HS-27A (cell line): Measurements from ENCODE around the gene TTC38.
"Not testable (repeated sequence)": the region's sequence is repeated elsewhere in the genome, so short reads cannot be mapped to it uniquely, and the experiment has no call there.

Experiments
- DNase-seq: peaks from one replicate; pipeline ENCODE4 v3.0.0-alpha.2; 2012; ENCODE audit warnings: low read depth, missing footprints

The TTC38 gene

DNA sequence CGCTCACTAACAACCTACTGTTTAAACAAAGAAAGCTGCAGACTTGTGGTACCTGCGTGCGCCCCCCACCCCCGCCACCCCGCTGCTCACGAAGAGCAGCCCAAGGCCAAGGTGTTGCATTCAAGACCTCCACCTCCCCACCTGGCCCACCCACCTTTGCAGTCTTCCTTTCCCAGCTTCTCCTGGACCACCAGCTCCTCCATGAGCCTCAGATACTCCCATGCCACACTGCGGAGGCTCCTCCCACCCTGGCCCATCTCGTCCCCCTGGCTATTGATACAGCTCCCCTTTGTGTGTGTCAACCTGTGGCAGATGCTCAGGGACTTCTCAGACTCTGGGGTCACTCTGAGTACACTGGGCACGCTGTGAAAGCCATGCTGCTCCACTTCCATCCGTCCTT, 21.6 kb upstream of the TTC38 start:
- no peak for DNase-seq

GRCh38 chr22:46247443-46247975, 20.3 kb upstream of the TTC38 start:
- DNase-seq: no peak

DNA sequence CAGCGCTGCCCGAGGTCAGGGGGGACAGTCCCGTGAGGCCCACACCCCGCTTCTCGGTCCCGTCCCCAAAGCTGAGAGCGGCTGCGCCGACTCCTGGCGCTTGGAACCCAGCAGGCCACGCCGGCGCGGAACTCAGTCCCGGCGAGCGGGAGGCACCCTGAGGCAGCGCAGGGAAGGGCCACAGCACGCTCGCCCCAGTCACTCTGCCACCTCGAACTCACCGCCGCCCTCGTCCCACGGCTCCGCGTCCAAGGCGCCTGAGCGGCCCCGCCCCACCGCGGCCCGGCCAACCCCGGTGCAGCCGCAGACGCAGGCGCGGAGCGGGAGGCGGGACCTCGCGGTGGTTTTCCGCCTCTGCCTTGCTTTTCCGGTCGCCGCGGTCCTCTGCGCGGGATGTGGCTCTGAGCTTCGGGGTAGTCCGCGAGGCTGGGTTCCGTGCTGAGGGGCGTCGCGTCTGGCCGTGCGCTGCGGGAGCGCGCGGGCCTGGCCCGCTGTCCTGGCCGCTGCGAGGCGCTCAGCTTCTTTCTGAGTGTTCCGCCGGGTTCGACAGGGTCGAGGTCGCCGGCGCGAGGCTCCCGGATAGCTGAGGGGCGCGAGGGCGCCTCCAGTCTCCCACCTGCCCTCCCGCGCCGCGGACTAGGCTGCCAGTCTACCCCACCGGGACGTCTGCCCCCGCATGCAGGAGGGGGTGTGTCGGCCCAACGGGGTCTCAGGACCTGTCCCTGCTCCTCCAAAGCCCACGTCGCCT, 17.6 kb upstream of the TTC38 start, which contains the start of gene CDPF1:
TSS of gene CDPF1 (minus strand) at position 259 of the 748 bp plus-strand sequence. CDS start 2,009 bp downstream, outside the sequence.
- DNase-seq: peak; percentile 47

DNA sequence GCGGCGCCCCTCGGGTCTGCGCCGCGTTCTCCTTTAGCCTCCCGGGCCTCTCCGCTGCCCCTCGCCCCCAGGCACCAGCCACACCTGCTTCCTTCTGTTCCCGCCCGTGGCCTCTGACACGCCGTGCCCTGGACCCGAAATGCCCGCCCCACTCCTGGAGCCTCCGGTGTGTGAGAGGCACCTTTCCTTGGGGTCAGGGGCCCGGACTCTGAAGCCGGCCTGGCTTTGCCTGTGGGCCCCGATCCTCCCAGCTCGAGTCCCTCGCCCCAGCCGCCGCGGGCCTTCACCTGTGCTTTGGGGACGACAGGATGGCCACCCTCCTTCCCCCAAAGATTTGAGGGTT, 17.1 kb upstream of the TTC38 start:
- DNase-seq: no peak

- no peak for DNase-seq
Measured at GRCh38 chr22:46251266-46251665, 16.5 kb upstream of the TTC38 start.

DNA sequence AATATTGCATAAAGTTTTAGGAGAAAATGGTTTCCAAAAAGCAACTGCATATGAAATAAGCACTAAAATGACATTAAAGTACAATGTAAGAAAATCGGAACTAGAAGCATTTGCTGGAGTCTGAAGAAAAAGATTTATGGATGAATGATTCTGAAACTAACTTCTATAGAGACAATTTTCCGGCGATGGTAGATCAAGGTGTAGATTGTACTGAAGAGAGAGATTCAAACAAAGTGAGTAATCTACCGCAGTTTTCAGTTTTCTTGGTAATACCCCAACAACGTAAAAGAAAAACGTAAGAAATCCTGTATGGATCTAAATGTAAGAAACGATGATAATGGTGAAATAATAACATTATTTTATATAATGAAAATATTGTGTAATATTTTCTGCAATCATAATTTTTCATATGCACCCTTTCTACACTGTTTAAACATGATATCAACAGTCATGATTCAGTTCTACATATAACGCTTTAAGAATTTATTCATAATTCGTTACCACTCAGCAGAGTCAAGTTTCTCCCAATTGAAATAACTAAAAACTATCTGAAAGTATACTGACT, 15.9 kb upstream of the TTC38 start:
- DNase-seq: no peak

DNA sequence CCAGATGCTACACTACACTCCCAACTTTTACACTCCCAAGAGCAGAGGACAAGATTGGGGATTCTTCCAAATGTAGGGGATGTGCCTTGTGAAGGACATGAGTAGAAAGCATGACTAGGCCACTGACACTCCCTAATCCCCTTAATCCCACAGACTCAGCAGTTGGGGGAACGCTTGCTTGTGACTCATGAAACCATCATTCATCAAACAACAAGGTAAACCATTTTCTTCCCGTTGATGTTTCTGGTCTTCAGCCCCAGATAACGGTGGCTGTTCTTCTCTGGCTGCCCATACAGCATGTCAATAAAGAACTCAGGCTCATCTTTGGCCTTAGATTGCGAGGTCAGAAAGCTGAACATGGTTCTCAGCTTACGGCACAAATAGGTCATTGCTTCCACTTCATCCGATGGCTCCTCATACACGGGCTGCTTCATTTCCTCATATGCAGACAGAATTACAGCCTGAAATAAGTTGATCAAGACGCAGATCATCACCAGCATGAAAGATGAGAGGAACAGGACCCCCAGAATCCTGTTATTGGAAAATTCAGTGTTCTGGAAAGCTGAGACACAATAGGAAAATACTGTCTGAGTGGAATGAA, 11.3 kb upstream of the TTC38 start:
- no peak for DNase-seq

DNA sequence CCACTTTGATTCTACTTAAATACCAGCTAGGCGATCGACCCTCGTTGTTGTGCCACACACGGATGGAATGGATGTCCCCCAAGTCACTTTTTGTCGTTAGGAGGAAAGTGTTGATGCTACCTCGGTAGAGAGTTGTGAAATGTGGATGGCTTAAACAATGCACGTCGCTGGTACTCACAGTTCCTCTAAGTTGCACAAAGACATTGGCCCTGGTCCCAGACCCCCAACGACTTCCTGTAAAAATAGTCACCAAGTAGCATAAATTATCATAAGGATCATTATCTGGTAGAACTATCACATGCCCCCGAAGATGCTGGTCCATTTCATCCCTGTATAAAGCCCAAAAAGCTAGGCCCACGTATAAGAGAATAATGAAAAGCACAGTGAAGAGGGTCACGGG, 8.4 kb upstream of the TTC38 start:
- DNase-seq: no peak

DNA sequence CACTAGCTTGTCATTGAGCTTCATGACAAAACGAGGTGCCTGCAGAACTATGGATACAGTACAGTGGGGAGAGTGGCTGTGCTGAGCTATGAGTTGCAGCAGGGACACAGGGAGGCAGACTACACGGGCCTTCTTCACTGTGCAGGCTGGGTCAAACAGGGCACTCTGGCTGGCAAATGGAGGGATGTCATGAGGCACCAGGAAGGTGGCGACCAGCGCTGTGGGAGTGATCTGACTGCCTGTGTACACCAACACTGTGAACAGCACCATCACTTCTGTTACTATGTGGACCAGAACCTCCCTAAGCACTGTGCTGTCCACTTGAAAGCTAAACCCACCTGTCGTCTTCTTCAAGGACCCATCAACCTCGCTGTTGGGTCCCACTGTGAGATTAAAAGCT, 7.8 kb upstream of the TTC38 start:
- DNase-seq: no peak

- no peak for DNase-seq
Measured at GRCh38 chr22:46262449-46263215, 5.2 kb upstream of the TTC38 start.

GRCh38 chr22:46263216-46263590, 4.6 kb upstream of the TTC38 start, which contains the start of gene PKDREJ:
TSS of gene PKDREJ (minus strand) at chr22:46263343. CDS start at chr22:46263322, 21 bp downstream.
- DNase-seq: no peak

- not testable (repeated sequence) for DNase-seq
Measured at GRCh38 chr22:46264520-46264919, 3.3 kb upstream of the TTC38 start.

GRCh38 chr22:46265627-46266026, 2.2 kb upstream of the TTC38 start:
- DNase-seq: not testable (repeated sequence)

DNA sequence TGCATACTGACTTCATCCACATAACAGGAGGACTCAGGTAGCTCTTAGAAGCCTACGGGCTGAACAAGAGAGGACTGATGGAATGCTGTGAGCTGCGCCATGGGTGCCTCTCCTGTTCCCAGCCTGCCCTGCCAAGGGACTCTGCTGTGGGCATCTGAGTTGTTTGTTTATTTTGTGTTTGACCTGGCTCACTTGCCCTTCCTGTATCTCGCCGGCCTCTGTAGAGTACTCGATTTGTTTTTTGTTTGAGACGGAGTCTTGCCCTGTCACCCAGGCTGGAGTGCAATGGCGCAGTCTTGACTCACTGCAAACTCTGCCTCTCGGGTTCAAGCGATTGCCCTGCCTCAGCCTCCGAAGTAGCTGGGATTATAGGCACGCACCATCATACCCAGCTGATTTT, 1.8 kb downstream of the TTC38 start:
- DNase-seq: no peak

DNA sequence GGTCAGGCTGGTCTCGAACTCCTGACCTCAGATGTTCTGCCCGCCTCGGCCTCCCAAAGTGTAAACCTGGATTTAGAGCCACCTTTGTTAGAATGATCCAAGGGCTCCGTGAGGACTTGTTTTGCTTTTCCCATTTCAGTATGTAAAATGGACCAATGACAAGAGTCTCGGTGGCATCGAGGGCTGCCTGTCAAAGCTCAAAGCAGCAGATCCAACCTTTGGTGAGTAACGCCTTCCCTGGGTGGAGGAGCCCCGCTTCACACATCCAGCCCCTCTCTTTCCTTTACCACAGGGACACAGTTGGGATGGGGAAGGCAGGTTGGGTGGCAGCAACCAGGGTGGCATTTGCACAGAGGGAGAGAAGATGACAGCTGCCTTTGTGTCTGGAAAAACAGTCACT, 4.4 kb downstream of the TTC38 start:
- no peak for DNase-seq

DNA sequence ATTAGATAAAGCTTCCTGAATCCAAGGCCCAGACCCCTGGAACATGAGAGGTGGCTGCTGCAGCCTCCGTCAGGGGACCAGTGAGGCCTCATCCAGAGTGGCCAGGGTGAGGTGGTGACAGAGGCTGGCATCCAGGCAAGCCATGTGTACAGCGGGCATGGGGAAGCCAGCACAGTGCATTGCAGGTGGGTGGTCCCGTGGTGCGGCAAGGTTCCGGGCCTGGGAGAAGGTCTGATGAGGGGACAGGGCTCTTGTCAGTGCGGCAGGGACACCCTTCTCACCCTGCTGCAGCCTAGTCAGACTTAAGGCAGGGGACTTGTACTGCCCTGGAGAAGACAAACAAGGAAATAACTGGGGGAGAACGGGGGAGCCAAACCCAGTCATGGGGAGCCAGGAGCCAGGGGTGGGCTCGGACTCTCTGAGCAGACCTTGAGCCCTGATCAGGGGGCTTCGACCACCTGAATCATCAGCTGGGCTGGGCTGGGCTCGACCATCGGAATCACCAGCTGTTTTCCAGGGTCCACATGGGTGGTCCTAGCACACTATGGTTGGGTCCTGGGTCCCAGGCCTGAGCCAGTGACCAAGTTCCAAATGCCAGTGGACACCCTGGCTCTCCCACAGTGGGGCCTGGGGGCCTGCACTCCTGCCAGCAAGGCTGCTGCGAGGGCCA, 5.1 kb downstream of the TTC38 start:
- no peak for DNase-seq

DNA sequence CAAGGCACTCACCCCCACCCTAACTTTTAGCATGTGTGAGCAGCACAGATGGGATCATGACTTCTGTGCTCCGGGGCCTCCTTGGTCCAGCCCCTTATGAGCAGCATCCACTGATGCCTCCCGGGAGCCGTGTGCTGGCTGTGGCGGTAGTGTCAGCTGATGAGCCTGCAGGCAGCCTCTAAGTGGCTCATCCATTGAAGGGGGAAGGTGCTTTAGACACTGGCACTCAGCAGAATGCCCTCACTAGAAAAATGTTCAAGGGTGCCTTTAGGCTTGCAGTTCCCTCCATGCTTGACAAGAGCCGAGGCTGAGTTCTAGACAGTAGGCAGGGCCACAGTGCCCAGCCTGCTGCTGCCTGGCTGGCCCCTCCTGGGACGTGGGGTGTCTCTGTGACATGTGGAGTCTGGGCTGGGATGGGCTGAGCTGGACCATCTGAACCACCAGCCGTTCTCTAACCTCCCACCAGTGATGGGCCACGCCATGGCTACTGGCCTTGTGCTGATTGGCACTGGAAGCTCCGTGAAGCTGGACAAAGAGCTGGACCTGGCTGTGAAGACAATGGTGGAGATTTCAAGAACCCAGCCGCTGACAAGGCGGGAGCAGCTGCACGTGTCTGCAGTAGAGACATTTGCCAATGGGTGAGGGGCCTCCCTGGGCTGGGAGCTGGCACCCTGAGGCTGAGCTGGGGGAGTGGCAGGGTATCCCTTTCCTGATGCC, 5.8 kb downstream of the TTC38 start:
- no peak for DNase-seq

GRCh38 chr22:46274381-46274780, 6.6 kb downstream of the TTC38 start:
- DNase-seq: no peak

DNA sequence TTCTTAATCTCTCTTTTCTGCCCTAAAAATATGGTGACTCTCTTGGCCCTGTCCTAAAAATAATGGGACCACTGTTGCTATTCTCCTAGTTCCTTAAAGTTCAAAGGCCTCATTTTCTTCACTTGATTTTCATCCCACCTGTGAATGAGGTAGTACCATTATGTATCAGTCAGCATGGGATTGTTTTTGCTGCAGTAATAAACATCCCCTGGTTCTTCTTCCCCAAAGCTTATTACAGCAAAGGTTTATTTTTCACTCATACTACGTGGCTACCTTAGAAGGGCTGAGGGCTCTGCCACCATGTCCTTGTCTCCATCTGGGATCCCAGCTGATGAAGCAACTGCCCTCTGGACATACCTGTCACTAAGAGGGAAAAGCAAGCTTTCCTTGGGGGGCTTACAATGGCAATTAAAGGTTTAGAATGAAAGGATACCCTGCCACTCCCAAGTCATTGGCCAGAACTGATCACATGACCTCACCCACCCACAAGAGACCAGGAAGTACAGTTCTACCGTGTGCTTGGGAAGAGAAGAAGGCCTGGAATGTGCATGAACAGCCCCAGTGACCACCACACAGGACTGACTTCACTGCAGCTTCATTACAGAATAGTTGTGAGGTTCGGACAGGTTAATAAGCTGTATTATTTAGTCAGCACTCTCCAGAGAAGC, 7.8 kb downstream of the TTC38 start:
- DNase-seq: no peak

DNA sequence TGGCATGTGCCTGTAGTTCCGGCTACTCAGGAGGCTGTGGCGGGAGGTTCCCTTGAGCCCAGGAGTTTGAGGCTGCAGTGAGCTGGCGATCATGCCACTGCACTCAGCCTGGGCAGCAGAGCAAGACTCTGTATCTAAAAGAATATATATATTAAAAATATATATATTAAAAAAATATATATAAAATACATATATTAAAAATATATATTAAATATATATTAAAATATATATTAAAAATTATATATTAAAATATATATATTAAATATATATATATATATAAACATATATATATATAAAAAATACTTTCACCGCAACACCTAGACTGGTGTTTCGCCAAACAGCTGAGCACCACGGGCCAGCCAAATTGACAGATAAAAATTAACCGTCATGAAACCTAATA, 8.8 kb downstream of the TTC38 start:
- DNase-seq: no peak
